Activated CD4-positive, alpha-beta T cell treated with anti-CD3 and anti-CD28 coated beads for 48 hours (primary cell): Measurements from ENCODE around the gene RPUSD2.
"Not testable (repeated sequence)": the region's sequence is repeated elsewhere in the genome, so short reads cannot be mapped to it uniquely, and the experiment has no call there.

Experiments used
- DNase-seq: peaks from one replicate; pipeline ENCODE4 v3.0.0-alpha.2; 2020

RPUSD2 gene

GRCh38 chr15:40565333-40566238 is 3.5 kb upstream of the RPUSD2 start:
- DNase-seq: no peak

DNA sequence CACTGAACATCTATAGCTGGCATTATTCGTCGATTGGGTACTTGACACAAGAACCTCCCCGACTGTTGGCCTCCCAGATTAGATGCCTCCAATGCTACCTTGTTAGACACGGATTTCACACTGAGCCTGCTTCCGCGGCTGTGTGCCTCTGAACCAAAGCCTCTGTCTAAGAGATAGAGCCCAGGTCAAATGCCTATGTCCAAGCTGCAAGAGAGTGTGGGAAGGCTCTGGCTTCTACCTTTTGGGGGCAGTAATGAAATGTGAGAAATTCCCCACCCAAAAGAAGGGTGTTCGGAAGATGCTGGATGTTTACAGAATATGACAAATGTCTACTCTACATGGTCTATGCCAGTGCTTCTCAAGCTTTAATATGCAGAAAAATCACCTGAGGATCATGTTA is 2.0 kb upstream of the RPUSD2 start:
- no peak for DNase-seq

- DNase-seq: no peak
Measured at GRCh38 chr15:40575113-40575512, 6.0 kb downstream of the RPUSD2 start.

- not testable (repeated sequence) for DNase-seq
Measured at GRCh38 chr15:40576914-40577313, 7.8 kb downstream of the RPUSD2 start.

GRCh38 chr15:40578892-40579291 is 9.8 kb downstream of the RPUSD2 start:
- DNase-seq: no peak

- not testable (repeated sequence) for DNase-seq
Measured at GRCh38 chr15:40581796-40582195, 12.7 kb downstream of the RPUSD2 start.

DNA sequence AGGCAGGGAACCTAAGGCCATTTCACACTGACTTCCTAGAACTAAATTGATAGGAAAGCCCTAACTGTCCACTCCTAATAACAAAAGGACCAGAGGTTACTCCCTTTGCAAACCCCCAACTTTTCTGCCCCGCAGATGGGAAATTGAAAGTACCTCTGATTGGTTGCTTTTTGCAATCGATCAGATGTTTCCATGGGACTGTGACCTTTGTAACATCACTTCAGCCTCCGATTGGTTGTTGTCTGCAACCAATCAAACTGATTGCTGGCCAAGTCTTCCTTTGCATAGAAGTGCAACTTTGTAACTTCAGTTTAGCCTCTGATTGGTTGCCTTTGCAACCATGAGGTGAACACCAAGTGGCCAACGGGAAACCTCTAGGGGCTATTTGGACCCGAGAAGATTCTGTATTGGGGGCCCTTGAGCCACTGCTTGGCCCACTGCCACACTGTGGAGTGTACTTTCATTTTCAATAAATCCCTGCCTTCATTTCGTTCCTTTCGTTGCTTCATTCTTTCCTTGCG is 13.7 kb downstream of the RPUSD2 start:
- no peak for DNase-seq

DNA sequence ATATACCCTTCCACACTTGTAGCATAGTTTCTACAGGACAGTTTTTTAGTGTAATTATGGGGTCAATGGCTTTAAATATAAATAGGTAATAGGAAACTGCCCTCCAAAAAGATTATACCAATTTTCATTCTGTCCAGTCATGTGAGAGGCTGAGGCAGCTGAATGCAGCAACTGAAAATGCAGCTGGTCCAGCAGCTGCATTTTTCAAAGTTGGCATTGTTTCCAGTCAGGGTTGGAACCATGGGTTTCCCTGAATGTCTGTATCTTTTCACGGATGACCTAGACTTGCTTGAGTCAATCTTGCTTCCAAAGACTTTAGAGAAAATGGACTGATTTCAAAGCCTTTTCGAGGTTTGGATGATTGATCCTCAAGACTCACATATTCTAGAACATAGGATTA is 15.1 kb downstream of the RPUSD2 start:
- DNase-seq: no peak

GRCh38 chr15:40590667-40591050 is 21.6 kb downstream of the RPUSD2 start:
- no peak for DNase-seq

DNA sequence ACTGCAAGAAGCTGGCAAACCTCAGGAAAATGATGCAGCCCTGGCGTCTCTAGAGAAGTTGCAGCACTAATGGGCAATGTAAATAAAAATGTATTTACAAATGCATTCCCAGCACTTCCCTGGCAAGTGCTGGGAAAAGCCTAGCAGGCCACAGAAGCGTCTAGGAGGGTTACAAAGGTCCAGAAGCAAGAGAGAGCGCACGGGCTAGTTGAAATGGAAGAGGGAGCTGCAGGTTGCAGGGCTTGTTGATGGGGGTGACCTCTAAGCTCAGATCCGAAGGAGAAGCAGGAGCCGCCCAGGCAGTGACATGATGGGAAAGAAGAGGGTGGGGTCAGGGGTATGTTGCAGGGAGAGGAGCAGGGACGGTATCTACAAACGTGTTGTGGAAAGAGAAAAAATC is 22.3 kb downstream of the RPUSD2 start:
- DNase-seq: no peak

- no peak for DNase-seq
Measured at GRCh38 chr15:40593165-40593564, 24.1 kb downstream of the RPUSD2 start.

- DNase-seq: peak; percentile 94
Measured at GRCh38 chr15:40593588-40594428, 24.7 kb downstream of the RPUSD2 start, which contains the start of gene KNL1. Gene KNL1 (plus strand): TSS chr15:40594249. CDS start chr15:40602932, 8,683 bp downstream.

DNA sequence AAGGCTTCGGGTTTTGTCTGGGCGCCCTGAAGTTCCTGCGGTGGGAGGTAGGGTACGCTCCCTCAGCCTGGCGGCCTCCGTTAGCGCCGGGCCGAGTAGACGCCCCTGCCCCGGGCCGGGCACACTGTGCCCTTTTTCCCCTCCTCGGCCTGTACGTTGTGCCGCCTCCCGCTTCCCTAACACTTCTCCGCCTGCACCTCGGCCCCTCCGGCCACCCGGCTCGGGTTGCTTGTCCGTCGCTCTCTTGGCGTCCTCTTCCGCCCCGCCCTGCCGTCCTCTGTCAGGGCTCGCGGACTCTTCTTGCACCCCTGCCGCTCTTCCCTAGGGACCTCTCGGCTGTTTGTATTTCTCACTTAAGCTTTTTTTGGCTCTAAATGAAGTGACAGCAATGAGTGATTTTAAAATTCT is 25.3 kb downstream of the RPUSD2 start:
- no peak for DNase-seq

GRCh38 chr15:40595219-40595618 is 26.1 kb downstream of the RPUSD2 start:
- DNase-seq: no peak

DNA sequence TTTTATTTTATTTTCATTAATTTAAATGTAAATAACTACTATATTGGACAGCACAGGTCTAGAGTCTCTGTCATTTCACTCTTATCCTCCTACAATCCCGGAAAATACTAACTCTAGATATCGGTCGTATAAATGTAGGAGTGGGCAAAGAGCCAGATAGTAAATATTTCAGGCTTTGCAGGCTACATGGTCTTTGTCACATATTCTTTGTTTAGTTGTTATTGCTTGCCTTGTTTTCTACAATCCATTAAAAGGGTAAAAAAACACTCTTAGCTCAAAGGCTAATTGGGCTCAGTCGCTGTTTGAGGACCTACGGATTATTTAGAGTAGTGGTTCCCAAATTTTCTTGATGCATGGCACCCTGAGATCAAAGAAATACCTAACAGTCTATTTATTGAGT is 26.7 kb downstream of the RPUSD2 start:
- DNase-seq: no peak

DNA sequence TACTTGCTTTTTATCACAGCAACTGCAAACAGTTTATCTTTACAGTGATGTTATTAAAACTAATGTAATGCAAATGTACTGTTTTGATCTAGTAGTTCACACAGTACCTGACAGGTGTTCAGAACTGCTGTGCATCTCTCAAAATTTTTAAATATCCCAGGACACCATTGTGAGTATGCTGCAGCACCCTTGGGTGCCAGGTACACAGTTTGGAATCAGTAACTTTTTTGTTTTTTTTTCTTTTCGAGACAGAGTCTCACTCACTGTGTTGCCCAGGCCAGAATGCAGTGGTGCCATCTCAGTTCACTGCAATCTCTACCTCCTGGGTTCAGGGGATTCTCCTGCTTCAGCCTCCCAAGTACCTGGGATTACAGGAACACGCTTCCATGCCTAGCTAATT is 27.9 kb downstream of the RPUSD2 start:
- no peak for DNase-seq

DNA sequence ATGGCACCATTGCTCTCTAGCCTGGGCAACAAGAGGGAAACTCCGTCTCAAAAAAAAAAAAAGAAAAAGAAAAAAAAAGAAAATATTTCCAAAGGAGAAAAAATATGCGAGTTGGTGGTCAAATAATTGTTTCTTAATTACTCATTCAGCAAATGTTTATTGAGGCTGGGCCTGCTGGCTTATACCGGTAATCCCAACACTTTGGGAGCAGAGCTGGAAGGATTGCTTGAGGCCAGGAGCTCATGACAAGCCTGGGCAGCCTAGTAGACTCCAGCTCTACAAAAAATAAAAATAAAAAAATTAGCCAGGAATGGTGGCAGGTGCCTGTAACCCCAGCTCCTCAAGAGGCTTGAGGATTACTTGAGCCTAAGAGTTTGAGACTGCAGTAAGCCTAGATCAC is 29.0 kb downstream of the RPUSD2 start:
- DNase-seq: no peak

GRCh38 chr15:40598672-40599071 is 29.6 kb downstream of the RPUSD2 start:
- DNase-seq: no peak

- no peak for DNase-seq
Measured at GRCh38 chr15:40600956-40601355, 31.9 kb downstream of the RPUSD2 start.

DNA sequence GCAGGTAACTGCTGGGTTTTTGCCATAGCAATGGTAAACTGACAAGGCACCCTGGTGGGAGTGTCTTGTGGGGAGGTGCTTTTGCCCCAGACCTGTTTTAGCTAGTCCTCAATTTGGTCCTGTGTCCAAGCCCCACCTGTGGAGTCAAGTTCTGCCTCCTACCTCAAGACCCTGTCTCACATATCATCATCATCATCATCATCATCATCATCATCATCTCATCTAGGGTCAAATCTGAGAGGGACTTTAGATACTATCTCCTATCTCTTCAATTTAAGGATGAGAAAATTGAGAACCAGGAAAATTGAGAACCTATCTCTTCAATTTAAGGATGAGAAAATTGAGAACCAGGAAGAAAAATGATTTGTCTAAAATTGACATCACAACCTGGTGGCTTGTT is 34.8 kb downstream of the RPUSD2 start:
- no peak for DNase-seq

DNA sequence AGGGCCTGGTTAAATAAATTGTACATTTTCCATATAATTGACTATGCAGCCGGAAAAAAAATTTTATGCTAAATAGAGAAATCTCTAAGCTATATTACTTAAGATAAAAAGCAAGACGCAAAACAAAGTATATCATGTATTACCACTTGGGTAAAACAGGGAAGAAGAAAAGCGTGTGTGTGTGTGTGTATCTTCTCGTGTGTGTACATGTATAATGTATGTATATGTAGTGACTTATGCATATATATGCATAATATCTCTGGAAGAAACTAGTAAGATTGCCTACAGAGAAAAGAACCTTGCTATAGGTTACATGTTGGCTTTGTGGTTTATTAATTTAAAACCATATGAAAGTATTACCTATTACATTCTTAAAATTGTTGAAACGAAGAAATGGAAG is 44.0 kb downstream of the RPUSD2 start:
- no peak for DNase-seq

DNA sequence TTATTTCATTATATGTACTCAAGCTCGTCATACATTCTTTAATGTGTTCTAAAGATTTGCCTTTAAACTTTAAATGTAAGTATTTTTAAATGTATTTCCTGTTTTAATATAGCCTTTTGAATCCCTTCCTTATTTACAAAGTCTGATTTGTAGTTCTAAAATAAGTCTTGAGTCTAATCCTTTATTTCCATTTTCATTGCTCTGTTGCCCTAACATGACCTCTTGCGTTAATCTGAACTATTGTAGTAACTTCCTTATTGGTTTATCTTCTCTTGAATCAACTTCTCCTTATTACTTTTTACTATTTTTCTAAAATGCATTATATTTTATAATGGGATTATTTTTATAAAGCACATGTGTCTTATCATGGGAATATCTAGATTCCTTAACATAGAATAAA is 48.9 kb downstream of the RPUSD2 start:
- no peak for DNase-seq

DNA sequence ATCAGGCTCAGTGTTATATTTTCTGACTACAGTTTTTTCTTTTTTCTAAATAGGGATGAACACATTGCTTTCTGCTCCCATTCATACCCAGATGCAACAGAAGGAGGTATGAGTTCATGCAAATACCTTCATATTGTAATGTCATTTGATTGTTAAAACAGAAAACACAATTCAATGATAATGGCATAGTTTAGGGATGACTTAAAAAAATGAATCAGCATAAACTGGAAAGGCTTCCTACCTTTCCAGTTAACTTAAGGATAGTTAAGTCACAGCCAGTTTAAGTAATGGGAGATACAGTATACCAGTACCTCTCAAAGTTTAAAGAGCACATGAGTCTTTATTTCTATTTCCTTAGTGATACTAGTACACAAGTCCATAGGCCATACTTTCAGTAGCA is 49.8 kb downstream of the RPUSD2 start:
- DNase-seq: no peak

- DNase-seq: no peak
Measured at GRCh38 chr15:40623361-40623760, 54.3 kb downstream of the RPUSD2 start.
